Measurements from ENCODE around the gene CA10. TPM values are rescaled to one million over a fixed set of nuclear protein-coding genes. Genes with fewer than 3 reads are reported as not detected.

The CA10 gene
- total RNA-seq, 1 experiment from 2014 or later = 0.31 TPM

DNA sequence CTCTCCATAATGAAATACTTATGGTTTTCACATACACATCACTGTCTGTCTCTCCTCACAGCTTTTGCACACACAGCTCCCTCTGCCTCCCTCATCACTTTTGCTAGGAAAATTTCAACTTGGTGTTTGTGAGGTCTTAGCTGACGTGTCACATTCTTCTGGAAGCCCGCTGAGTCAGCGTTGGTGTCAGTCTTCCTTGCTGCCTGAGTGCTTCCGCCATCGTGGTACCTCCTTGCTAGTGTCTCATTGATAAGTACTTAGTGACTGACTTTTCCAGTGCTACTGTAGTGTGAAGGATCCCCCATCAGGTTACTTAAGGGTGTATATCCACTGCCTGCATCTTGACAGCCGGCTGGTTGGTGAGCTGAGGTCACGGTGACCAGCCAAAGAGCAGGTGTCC, 33.5 kb downstream of the CA10 start:
- Histone ChIP-seq H3K36me3 (replicated peaks; ENCODE audit: control insufficient read depth, insufficient read depth, low read length) (no peaks in the 10 kb centered on the region), H3K4me3 (ENCODE audit: insufficient read depth, low read depth, low read length) (no peak overlapping the region), H3K27me3 (ENCODE audit: control insufficient read depth, insufficient read depth, low read length) (no peaks in the 10 kb centered on the region; the same call in 1 of the 2 replicates)
- DNase-seq = no peak

DNA sequence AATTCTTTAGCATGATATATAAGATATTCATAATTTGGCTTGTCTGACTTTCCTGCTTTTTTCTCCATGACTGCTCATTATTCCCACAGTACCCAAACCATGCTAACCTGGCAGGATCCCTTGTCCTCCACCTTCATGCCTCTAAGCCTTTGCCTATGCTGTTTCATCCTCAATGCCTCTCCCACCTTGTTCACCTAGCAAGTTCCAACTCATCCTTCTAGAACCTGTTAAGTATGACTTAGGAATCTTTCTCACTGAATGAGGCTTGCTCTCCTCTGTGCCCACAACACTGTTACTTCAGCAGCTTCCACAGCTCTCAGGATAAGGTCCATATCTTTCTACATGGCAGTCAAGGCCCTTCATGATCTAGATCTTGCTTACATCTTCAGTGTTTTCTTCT, 34.0 kb downstream of the CA10 start:
- H3K27me3 ChIP-seq (ENCODE audit: control insufficient read depth, insufficient read depth, low read length) = no peaks in the 10 kb centered on the region; the same call in 1 of the 2 replicates
- no peak overlapping the region for H3K4me3 ChIP-seq (ENCODE audit: insufficient read depth, low read depth, low read length)
- no peak for DNase-seq
- H3K36me3 ChIP-seq (replicated peaks; ENCODE audit: control insufficient read depth, insufficient read depth, low read length) = no peaks in the 10 kb centered on the region

DNA sequence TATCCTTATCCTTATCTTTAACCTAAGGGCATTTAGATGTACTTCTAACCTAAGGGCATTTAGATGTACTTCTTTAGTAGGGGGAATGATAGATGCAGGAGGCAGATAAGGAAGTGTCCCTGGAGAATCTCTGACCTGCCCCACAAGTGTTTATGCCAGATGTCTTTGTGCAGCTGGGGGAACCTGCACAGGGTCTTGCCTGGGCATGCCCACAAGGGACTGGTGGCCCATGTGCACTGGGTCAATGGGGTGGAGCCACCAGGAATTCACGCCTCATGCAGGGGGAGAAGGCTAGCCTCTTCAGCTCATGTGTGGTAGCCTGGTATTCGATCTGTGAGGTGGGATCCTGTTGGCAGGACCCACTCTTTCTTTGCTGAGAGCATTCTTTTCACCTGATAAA, 38.0 kb downstream of the CA10 start:
- DNase-seq = no peak
- Histone ChIP-seq H3K27me3 (ENCODE audit: control insufficient read depth, insufficient read depth, low read length) (no peaks in the 10 kb centered on the region; the same call in 1 of the 2 replicates), H3K36me3 (replicated peaks; ENCODE audit: control insufficient read depth, insufficient read depth, low read length) (no peaks in the 10 kb centered on the region), H3K4me3 (ENCODE audit: insufficient read depth, low read depth, low read length) (no peak overlapping the region)

DNA sequence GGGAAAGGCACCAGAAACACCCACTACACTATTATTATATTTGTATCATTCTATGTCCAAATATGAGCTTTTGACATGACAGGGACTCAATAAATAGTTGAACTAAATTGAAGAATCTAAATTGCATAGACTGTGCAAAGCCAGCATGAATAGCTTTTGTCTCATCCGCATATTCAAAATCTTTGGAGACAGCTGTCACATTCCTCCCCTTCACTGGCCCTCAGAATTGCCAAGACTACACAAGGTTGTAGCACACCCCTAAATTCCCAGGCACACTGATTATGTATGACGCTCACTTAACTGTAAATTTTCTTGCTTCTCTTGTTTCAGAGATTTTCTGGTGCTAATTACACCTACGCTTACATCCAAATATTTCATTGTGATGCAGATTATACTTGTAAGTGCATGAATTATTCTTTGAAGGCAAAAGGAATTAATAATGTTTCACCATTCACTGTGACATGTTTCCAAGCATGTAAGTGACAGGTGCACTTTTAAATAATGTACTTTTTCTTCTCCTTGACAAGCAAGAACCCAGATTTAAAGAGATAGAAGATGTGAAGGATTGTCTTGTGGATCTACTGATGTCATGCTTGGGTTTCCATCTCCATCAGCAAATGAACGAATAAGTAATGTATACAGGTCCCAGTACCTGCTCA, 47.5 kb downstream of the CA10 start:
- no peak overlapping the region for H3K4me3 ChIP-seq (ENCODE audit: insufficient read depth, low read depth, low read length)
- no peaks in the 10 kb centered on the region for H3K36me3 ChIP-seq (replicated peaks; ENCODE audit: control insufficient read depth, insufficient read depth, low read length)
- DNase-seq = no peak
- H3K27me3 ChIP-seq (ENCODE audit: control insufficient read depth, insufficient read depth, low read length) = no peaks in the 10 kb centered on the region

DNA sequence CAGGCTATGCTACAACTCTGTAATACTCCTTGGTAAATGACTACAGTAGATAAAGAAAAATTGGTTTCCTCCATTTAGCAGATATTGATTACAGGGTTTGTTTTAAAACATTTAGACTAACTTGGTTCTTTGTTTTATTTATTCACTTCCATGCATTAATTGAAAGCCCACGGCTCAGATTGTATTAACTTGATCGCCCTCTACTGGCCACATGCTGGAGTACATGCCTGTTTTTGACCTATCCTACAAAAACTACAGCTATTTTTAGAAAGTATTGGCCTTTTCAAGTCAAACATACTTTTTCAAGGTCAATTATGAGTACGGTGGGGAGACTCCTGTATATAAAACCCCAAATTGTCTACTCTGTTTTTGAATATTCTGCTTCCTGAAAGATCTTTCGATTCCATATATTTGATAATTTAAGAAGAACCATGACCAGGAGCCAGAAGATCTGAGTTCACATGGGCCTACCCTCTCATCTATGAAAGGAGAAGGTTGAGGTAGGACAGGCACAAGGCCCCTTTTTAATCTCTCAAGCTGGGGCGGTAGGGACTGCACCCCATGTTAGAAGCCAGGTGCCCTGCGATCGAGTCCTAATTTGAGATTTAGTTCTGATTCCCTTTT, 51.8 kb downstream of the CA10 start:
- DNase-seq = peak; percentile 40
- no peaks in the 10 kb centered on the region for H3K27me3 ChIP-seq (ENCODE audit: control insufficient read depth, insufficient read depth, low read length)
- no peaks in the 10 kb centered on the region for H3K36me3 ChIP-seq (replicated peaks; ENCODE audit: control insufficient read depth, insufficient read depth, low read length)

DNA sequence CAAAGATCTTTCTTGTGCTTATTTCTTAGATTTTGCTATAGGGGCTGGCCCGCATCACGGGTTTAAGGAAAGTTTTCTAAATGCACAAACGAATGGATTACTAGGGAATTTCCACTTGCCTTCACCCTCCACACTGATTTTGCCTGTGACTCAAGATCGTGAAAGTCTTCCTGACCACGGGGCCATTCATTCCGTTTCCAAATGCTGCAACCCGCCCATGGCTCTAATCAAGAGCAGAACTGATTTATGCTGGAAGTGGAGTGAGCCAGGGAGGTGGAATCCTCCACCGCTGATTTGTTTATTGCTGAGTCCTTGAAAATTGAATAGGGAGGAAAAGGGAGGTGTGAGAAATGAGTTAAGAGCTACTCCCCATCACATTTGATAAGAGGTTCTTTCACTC, 52.4 kb downstream of the CA10 start:
- Histone ChIP-seq H3K4me3 (ENCODE audit: insufficient read depth, low read depth, low read length) (no peak overlapping the region), H3K27me3 (ENCODE audit: control insufficient read depth, insufficient read depth, low read length) (no peaks in the 10 kb centered on the region), H3K36me3 (replicated peaks; ENCODE audit: control insufficient read depth, insufficient read depth, low read length) (no peaks in the 10 kb centered on the region)
- DNase-seq = no peak

More for the DNA sequence above, 51.8 kb downstream of the CA10 start:
- no peak overlapping the region for H3K4me3 ChIP-seq (ENCODE audit: insufficient read depth, low read depth, low read length)

DNA sequence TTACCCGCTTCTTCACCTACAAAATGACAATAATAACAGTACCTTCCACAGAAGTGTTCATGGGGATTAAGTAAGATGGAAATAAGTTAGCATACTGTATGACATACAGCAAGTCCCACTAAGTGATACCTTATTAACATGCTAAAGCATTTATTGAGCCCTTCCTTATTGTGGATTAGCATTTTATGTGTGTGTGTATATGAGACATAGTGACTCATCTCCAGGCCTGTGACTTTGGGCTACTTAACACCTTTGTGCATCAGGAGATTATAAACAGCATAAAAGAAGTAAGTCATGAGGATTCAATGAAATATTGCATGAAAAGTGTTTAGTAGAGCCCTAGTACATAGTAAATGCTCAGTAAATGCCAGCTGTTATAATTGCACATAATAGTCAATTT, 52.9 kb downstream of the CA10 start:
- no peaks in the 10 kb centered on the region for H3K27me3 ChIP-seq (ENCODE audit: control insufficient read depth, insufficient read depth, low read length)
- DNase-seq = no peak
- H3K4me3 ChIP-seq (ENCODE audit: insufficient read depth, low read depth, low read length) = no peak overlapping the region
- H3K36me3 ChIP-seq (replicated peaks; ENCODE audit: control insufficient read depth, insufficient read depth, low read length) = no peaks in the 10 kb centered on the region

DNA sequence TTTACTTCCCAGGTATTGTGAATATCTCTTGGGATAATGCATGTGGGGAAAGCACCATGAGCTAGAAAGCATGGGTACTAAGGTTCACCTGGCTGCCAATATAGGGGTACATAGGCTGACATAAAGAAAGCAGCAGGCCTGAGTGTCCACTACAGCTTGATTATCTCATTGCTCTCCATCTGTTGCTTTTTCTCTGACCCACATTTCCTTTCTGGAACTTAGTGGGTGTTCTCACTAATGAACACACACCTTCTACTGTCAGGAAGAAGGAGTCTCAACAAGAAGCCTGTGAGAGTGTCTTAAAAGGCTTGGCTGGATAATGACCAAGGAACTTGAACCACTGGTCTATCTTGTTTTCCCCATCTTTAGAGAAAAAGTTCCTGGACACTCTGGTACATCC, 62.5 kb downstream of the CA10 start:
- no peak overlapping the region for H3K4me3 ChIP-seq (ENCODE audit: insufficient read depth, low read depth, low read length)
- DNase-seq = no peak
- no peaks in the 10 kb centered on the region for H3K27me3 ChIP-seq (ENCODE audit: control insufficient read depth, insufficient read depth, low read length)
- no peaks in the 10 kb centered on the region for H3K36me3 ChIP-seq (replicated peaks; ENCODE audit: control insufficient read depth, insufficient read depth, low read length)

DNA sequence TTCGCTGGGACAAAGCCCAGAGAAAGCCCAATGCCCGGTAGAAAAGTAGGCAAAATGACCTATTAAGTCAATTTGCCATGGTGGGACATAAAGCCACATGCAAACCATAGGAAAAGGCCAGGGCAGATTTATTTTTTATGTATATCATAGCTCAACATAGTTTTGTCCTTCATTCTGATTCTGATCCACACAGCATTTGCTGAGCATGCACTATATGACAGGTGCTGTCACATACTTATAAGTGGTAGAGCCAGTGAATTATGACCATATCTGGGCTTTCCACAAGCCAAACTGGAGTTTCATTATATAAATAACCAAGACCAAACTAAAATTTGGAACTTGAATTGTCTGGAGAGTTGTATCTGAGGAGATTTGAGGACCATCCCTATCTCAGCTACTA, 74.3 kb downstream of the CA10 start:
- H3K27me3 ChIP-seq (ENCODE audit: control insufficient read depth, insufficient read depth, low read length) = no peaks in the 10 kb centered on the region
- DNase-seq = no peak
- no peaks in the 10 kb centered on the region for H3K36me3 ChIP-seq (replicated peaks; ENCODE audit: control insufficient read depth, insufficient read depth, low read length)
- H3K4me3 ChIP-seq (ENCODE audit: insufficient read depth, low read depth, low read length) = no peak overlapping the region

DNA sequence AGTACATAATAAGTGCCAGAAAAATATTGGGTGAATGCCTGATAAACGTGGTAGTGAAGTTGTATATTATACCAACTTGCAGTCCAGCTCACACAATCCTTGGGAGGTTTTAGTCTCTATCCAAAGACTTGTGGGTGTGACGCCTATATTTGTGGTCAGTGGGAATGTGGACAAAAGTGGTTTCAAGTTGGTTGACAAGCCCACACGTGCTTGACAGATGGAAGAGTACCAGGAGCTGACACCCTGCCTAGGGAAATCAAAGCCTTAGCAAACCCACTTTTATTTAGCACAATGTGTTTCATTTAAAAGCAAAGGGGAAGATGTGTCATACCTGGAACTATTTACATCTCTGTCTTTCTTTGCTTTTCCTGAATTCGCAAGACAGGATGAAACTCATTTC, 79.0 kb downstream of the CA10 start:
- Histone ChIP-seq H3K27me3 (ENCODE audit: control insufficient read depth, insufficient read depth, low read length) (no peaks in the 10 kb centered on the region), H3K36me3 (replicated peaks; ENCODE audit: control insufficient read depth, insufficient read depth, low read length) (no peaks in the 10 kb centered on the region), H3K4me3 (ENCODE audit: insufficient read depth, low read depth, low read length) (no peak overlapping the region)
- DNase-seq = no peak

DNA sequence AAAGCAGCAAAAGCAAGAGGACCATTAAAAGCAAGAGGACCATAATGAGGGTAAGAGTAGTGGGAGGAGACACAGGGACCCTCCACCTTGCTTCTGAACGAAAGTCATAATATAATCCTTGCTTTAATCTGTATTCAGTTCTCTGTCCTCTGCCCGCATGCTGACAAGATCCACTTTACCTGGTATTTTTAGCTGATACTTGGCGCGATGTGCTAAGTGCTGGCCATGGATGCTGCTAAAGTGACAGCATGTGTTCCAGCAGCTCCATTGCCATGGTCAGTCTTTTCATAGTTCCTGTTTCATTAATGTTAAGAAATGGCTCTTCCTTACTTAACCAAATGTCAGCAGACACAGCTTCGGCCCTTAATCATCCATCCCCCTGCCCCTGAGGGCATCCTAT, 86.8 kb downstream of the CA10 start:
- Histone ChIP-seq H3K36me3 (replicated peaks; ENCODE audit: control insufficient read depth, insufficient read depth, low read length) (no peaks in the 10 kb centered on the region), H3K27me3 (ENCODE audit: control insufficient read depth, insufficient read depth, low read length) (no peaks in the 10 kb centered on the region), H3K4me3 (ENCODE audit: insufficient read depth, low read depth, low read length) (no peak overlapping the region)
- DNase-seq = no peak

DNA sequence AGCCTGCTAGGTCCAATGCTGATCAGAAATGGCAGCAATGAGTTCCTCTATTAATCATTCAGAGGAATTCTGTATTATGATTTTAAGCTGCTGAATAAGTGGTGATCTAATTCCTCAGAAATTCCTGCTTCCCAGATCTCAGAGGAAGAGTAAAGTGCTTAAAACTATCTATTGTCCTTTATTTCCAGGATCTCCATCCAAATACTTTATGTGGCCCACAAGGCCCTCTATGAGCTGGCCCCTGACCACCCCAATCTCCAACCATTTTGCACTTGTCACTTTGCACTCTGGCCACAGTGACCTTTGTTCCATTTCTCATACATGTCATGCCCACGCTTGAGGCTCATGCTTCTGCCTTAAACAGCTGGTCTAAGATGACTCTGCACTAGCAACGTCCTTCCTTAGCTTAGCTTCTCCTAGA, 93.7 kb downstream of the CA10 start:
- no peaks in the 10 kb centered on the region for H3K36me3 ChIP-seq (replicated peaks; ENCODE audit: control insufficient read depth, insufficient read depth, low read length)
- DNase-seq = no peak

DNA sequence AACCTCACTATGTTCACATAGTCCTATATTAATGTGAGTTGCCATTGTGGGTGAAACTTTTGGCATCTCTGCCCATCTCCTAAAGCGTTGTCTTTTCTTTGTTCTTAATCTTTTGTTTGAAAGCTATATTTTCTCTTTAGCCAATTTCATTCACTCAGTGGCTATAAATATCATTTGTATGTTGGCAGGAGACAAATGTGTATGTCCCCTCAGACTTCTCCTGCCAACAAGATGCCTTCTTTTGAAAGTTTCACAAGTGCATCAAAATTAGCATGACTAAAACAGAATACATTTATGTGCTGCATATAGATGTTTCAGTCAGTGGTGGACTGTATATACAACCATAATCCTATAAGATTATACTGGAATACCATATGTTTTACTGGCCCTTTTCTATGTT, 109.0 kb downstream of the CA10 start:
- Histone ChIP-seq H3K4me3 (ENCODE audit: insufficient read depth, low read depth, low read length) (no peak overlapping the region), H3K36me3 (replicated peaks; ENCODE audit: control insufficient read depth, insufficient read depth, low read length) (no peaks in the 10 kb centered on the region), H3K27me3 (ENCODE audit: control insufficient read depth, insufficient read depth, low read length) (no peaks in the 10 kb centered on the region)
- DNase-seq = no peak

More for the DNA sequence above, 93.7 kb downstream of the CA10 start:
- Histone ChIP-seq H3K27me3 (ENCODE audit: control insufficient read depth, insufficient read depth, low read length) (no peaks in the 10 kb centered on the region), H3K4me3 (ENCODE audit: insufficient read depth, low read depth, low read length) (no peak overlapping the region)

DNA sequence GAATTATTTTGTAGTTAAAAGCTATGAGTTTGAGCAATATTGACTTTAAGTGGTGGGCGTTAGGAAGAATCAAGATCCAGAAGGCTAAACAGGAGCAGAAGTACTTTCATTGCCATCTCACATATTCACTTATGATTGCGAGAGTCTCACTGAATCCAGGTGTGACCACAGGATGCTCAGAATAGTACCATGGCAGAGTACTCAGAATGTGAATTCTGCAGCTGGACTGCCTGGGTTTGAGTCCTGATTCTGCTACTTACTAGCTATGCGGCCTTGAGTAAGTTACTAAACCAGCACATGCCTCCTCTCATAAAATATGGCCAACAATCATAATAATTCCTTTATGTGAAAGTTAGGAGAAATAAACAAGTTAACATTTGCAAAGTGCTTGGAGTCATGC, 109.5 kb downstream of the CA10 start:
- no peak overlapping the region for H3K4me3 ChIP-seq (ENCODE audit: insufficient read depth, low read depth, low read length)
- no peak for DNase-seq
- no peaks in the 10 kb centered on the region for H3K27me3 ChIP-seq (ENCODE audit: control insufficient read depth, insufficient read depth, low read length)
- H3K36me3 ChIP-seq (replicated peaks; ENCODE audit: control insufficient read depth, insufficient read depth, low read length) = no peaks in the 10 kb centered on the region

DNA sequence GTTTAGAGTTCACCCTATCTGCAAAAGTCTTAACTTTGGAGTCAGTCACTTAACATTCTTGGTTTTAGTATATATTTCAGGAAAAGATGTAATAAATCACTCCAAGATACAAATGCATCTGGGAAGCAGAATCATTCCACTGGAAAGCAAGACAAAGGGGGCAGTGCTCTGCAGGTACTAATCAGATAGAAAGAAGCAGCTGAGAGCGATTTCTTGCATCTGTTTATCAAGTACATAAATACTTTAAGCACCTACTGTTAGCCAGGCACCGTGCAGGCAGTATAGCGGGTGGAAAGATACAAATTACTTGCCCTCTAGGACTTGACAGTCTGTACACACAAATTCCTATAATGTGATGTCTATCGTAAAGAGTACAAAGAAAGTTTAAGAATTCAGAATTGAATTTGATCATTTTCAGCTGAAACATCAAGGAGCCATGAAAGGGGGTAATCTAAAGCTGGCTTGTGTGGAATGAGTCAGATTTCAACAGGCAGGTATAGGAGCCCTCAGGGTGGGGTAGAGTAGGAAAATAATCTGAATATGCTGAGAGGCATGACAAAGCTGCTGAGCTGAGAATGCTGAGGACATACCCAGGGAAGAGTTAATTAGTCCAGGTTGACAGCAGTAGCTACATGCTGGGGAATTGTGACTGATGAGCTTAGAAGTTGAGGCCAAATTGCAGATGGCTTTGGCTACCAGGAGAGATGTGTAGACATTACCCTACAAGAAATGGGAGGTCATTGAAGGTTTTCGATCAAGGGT, 110.2 kb downstream of the CA10 start:
- H3K4me3 ChIP-seq (ENCODE audit: insufficient read depth, low read depth, low read length) = no peak overlapping the region
- H3K36me3 ChIP-seq (replicated peaks; ENCODE audit: control insufficient read depth, insufficient read depth, low read length) = no peaks in the 10 kb centered on the region
- no peaks in the 10 kb centered on the region for H3K27me3 ChIP-seq (ENCODE audit: control insufficient read depth, insufficient read depth, low read length)
- no peak for DNase-seq
